GM18951 (cell line): ENCODE measurements around the gene PIMREG.

Experiments
- POLR2A ChIP-seq: IDR thresholded peaks from 4 replicates; pipeline ENCODE4 v1.6.1; 2011; ENCODE audit warnings: mild to moderate bottlenecking; ENCODE audit not compliant: insufficient read length, insufficient read depth; ENCODE audit errors: extremely low read depth
- in situ Hi-C: fragments of 300-500 bp; cut with MboI; formaldehyde crosslinking; loops from one replicate; pipeline ENCODE4 v1.12.0; 2022; ENCODE audit warnings: low sequenced_read_pairs, mixed read lengths, inconsistent platforms; ENCODE audit not compliant: unreplicated experiment

Gene PIMREG

DNA sequence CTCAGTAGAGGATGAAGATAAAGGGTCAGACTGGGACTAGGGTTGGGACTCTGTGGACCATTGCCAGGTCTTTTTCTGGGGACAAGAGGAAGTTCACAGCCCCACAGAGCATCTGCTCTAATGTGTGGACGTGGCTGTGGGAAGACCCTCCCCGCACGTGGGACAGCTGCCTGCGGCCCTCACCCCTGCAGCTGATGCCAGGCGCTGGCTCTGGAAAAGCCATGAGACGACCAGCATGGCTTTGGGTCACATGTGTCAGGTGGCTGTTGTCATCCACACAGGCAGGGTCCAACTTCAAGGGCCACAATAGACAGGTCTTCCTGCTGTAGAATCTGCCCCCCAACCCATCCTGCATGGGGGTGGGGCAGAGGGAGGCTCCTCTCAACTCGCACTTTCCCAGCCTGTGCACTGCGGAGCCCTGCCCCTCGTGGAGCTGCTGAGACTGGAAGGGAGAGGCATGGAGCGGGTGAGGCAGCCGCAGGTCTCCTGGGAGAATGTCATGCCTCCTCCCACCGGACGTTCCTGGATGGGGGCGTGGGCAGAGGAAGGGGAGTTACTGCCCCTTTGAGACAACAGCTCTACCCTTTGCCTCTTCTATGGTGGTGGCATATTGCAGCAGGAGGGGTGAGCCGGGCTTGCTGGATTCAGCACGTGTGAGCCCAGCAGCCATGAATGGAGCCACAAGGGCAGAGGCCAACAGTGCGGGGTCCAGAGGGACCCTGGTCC is 53.4 kb downstream of the PIMREG start:
- in situ Hi-C loops = no loop called here
- no peak for TF ChIP-seq POLR2A

DNA sequence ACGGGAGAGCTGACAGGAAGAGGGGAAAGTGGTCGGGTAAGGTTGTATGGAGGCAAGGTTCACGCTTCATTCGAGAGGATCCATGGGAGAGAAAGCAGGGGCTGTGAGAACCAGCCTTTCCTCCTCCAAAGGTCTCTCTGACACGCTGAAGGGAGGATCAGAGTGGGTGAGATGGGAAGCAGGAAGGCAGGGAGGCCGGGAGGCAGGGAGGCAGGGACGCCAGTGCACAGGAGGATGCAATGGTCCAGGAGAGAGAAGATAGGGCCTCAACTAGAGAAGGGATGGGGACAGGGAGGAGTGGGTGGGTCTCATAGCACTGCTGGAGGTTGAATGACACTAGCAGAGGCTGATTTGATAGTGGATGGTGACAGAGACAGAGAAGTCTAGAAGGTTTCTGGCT is 54.1 kb downstream of the PIMREG start:
- in situ Hi-C loops = no loop called here

GRCh38 chr17:6498901-6499540 is 54.8 kb downstream of the PIMREG start:
- in situ Hi-C loops = no loop called here
- no peak for TF ChIP-seq POLR2A

More for the DNA sequence above, 54.1 kb downstream of the PIMREG start:
- TF ChIP-seq POLR2A = no peak
